Prostate gland (tissue), 2 donors: Measurements from ENCODE around the gene GALNT3. TPM values are rescaled to one million over a fixed set of nuclear protein-coding genes. Genes with fewer than 3 reads are reported as not detected.
A peak's percentile ranks its signal among the peaks of the same experiment; 100 is the strongest.

Source experiments
- DNase-seq: peaks from one replicate; pipeline ENCODE4 v3.0.0-alpha.2; 2019; ENCODE audit warnings: low spot score
- H3K27ac ChIP-seq, 2 donors: fragments of 200-600 bp; sonication (generic); 2 replicates each; pipeline ENCODE4 v1.5.1; 2017 to 2019
- H3K27me3 ChIP-seq: fragments of 200-600 bp; sonication (generic); replicated peaks from 2 replicates; pipeline ENCODE4 v1.5.1; 2019; ENCODE audit not compliant: insufficient read depth
- H3K36me3 ChIP-seq, 2 donors: fragments of 200-600 bp; sonication (generic); 1 replicate in 1 of 2; 2 replicates in 1 of 2; pipeline versions ENCODE4 v1.5.1 to v1.8.1; 2017 to 2019
- H3K4me1 ChIP-seq: fragments of 200-600 bp; sonication (generic); replicated peaks from 2 replicates; pipeline ENCODE4 v1.5.1; 2019
- H3K4me3 ChIP-seq, 2 donors: fragments of 200-600 bp; sonication (generic); 2 replicates each; pipeline ENCODE4 v1.5.1; 2017 to 2019
- H3K9me3 ChIP-seq: fragments of 200-600 bp; sonication (generic); 2 replicates; pipeline ENCODE4 v1.5.1; 2017
- POLR2A ChIP-seq: fragments of 450-650 bp; IDR thresholded peaks from one replicate; pipeline ENCODE4 v1.6.1; 2016; ENCODE audit warnings: antibody characterized with exemption, mild to moderate bottlenecking
- POLR2AphosphoS5 ChIP-seq: sonication (generic); formaldehyde crosslinking; IDR thresholded peaks from one replicate; pipeline ENCODE4 v1.6.1; 2017; ENCODE audit warnings: antibody characterized with exemption
- WGBS: methylation state at CpG from one replicate; pipeline ENCODE4 v1.1.5; 2018; 5-methylcytosine and 5-hydroxymethylcytosine counted together
- intact Hi-C: fragments of 100-400 bp; cut with DNase I; formaldehyde crosslinking; loops from one replicate; pipeline ENCODE4 v1.14.2; 2022
- total RNA-seq, 2 donors: library from RNA; depleted of rRNA; stranded (reverse); fragments of >200 nt; gene quantifications; one replicate each; pipeline ENCODE4 v1.1.0, GENCODE V29; 2016
- TF ChIP-seq, protein P1 (sequence below), 4 experiments: fragments of 200-600 bp in 2 of 4; fragments of 450-650 bp in 2 of 4; sonication (generic) in 2 of 4; IDR thresholded peaks; 1 replicate in 3 of 4; 2 replicates in 1 of 4; pipeline ENCODE4 v1.5.1; 2016 to 2019; ENCODE audit warnings: antibody characterized with exemption in 4 of 4, mild to moderate bottlenecking in 2 of 4, moderate library complexity in 2 of 4

GALNT3 gene
- total RNA-seq, 2 donors from 2014 or later: 24.5 to 69.9 TPM

DNA sequence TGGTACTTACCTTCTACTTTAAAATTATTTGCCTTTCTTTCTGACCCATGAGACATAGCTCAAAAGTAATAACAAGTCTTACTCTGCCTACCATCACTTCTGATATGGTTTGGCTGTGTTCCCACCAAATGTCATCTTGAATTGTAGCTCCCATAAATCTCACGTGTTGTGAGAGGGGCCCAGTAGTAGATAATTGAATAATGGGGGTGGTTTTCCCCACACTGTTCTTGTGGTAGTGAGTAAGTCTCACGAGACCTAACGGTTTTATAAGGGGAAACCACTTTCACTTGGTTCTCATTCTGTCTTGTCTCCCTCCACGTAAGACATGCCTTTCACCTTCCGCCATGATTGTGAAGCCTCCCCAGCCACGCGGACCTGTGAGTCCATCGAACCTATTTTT is 47.5 kb downstream of the GALNT3 start:
- WGBS: 91% methylated on average over 8 of the region's 8 CpGs
- H3K9me3 ChIP-seq: no peaks in the 10 kb centered on the region
- no peak for DNase-seq
- no peaks in the 10 kb centered on the region for H3K27me3 ChIP-seq
- no peak overlapping the region for H3K27ac ChIP-seq
- intact Hi-C loops: no loop called here
- TF ChIP-seq POLR2A: no peak
- TF ChIP-seq, protein P1, sequence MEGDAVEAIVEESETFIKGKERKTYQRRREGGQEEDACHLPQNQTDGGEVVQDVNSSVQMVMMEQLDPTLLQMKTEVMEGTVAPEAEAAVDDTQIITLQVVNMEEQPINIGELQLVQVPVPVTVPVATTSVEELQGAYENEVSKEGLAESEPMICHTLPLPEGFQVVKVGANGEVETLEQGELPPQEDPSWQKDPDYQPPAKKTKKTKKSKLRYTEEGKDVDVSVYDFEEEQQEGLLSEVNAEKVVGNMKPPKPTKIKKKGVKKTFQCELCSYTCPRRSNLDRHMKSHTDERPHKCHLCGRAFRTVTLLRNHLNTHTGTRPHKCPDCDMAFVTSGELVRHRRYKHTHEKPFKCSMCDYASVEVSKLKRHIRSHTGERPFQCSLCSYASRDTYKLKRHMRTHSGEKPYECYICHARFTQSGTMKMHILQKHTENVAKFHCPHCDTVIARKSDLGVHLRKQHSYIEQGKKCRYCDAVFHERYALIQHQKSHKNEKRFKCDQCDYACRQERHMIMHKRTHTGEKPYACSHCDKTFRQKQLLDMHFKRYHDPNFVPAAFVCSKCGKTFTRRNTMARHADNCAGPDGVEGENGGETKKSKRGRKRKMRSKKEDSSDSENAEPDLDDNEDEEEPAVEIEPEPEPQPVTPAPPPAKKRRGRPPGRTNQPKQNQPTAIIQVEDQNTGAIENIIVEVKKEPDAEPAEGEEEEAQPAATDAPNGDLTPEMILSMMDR (IDR thresholded peaks at IDR 0.05): no peak
- no peak for TF ChIP-seq POLR2AphosphoS5
- H3K4me3 ChIP-seq: no peak overlapping the region
- H3K4me1 ChIP-seq: no peaks in the 10 kb centered on the region
- H3K36me3 ChIP-seq: no peaks in the 10 kb centered on the region

DNA sequence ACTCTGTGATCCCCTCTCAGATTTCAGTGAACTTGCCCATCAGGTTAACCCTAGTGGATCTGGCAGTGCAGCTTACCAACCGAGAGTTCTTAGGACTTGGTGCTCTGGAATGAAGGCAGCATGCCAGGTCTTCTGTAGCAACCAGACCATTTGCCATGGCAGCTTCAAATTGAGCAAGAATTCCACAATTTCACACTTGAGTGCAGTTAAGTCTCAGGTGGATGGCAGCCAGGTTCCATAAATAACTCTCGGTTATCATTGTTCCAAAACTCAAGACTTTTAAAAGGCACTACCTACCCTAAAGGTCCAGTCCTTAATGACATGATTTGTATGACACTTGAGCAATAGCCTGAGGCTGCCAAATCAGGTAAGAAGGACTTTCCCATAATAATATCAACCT is 48.1 kb downstream of the GALNT3 start:
- peak; percentile 24 for DNase-seq
- Histone ChIP-seq H3K9me3 (no peaks in the 10 kb centered on the region), H3K36me3 (no peaks in the 10 kb centered on the region), H3K4me1 (no peaks in the 10 kb centered on the region), H3K27me3 (no peaks in the 10 kb centered on the region), H3K4me3 (no peak overlapping the region), H3K27ac (no peak overlapping the region)
- TF ChIP-seq POLR2AphosphoS5 (no peak), POLR2A (no peak)
- TF ChIP-seq, protein P1 (IDR thresholded peaks at IDR 0.05): no peak
- WGBS: 36% methylated on average over 2 of the region's 2 CpGs
- intact Hi-C loops: no loop called here

DNA sequence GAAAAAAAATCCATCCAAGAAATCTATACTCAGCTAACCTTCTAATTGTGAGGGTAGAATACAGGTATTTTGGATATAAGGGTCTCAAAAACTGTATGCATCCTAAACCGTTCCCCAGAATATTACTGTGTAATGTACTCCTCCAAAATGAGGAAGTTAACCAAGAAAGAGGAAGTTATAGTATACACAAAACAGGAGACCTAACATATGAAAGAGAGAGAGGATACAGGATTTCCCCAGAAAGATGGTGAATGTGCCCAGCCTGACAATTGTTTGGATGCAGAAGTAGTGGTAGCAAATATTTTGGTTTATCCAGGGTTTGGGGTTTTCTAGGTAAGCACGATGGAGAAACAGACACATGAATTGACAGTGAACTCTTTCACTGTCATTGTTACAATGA is 50.6 kb downstream of the GALNT3 start:
- Histone ChIP-seq H3K4me3 (no peak overlapping the region), H3K4me1 (no peaks in the 10 kb centered on the region), H3K27me3 (no peaks in the 10 kb centered on the region), H3K9me3 (no peaks in the 10 kb centered on the region), H3K36me3 (no peaks in the 10 kb centered on the region), H3K27ac (no peak overlapping the region)
- intact Hi-C loops: no loop called here
- WGBS: 85% methylated on average over 2 of the region's 2 CpGs
- no peak for DNase-seq
- no peak for TF ChIP-seq POLR2A
- TF ChIP-seq, protein P1 (IDR thresholded peaks at IDR 0.05): no peak
- no peak for TF ChIP-seq POLR2AphosphoS5

DNA sequence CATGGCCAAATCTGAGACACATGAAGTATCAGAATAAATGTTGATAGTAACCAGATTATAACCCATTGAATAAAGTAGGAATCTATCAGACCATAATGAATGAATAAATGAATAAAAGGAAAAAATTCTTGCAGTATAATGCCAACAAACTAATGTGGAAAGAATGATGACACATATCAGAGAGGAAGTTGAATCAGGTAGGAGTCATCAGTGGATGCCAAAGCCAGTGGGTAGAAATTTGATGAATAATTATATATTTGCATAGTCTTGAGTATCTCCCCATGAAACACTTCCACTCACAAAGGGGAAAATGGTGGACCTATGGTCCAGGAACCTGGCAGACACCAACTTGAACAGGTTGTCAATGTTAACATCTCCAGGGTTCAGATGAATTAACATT is 68.6 kb downstream of the GALNT3 start:
- TF ChIP-seq POLR2AphosphoS5: no peak
- TF ChIP-seq, protein P1 (IDR thresholded peaks at IDR 0.05): no peak
- H3K27ac ChIP-seq: no peak overlapping the region
- no peak overlapping the region for H3K4me3 ChIP-seq
- H3K27me3 ChIP-seq: no peaks in the 10 kb centered on the region
- DNase-seq: no peak
- H3K9me3 ChIP-seq: no peaks in the 10 kb centered on the region
- H3K36me3 ChIP-seq: no peaks in the 10 kb centered on the region
- no peaks in the 10 kb centered on the region for H3K4me1 ChIP-seq
- intact Hi-C loops: no loop called here

DNA sequence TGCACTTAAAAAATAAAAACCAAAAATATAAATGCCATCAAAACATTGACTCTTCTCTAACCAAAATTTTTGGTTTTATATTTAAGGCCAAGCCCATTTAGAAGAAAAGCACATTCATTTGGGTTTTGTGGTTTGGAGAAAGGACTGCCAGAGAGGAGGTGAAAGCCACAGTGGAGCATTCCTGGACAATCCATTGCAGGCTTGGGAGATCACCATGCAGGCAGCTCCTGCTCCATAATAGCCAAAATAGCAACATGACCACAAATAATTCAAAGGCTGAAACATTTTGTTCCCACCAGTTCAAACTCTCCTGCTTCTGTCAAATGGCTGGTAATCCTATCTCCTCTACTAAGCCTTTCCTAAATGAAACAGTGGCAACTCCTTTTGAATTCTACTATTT is 73.5 kb downstream of the GALNT3 start:
- no peaks in the 10 kb centered on the region for H3K4me1 ChIP-seq
- H3K27ac ChIP-seq: no peak overlapping the region
- H3K27me3 ChIP-seq: no peaks in the 10 kb centered on the region
- no peaks in the 10 kb centered on the region for H3K36me3 ChIP-seq
- intact Hi-C loops: no loop called here
- no peak overlapping the region for H3K4me3 ChIP-seq
- H3K9me3 ChIP-seq: no peaks in the 10 kb centered on the region
- TF ChIP-seq POLR2A (no peak), POLR2AphosphoS5 (no peak)
- TF ChIP-seq, protein P1 (IDR thresholded peaks at IDR 0.05): no peak
- no peak for DNase-seq
